ENCODE results near the gene CNR1.

DNA sequence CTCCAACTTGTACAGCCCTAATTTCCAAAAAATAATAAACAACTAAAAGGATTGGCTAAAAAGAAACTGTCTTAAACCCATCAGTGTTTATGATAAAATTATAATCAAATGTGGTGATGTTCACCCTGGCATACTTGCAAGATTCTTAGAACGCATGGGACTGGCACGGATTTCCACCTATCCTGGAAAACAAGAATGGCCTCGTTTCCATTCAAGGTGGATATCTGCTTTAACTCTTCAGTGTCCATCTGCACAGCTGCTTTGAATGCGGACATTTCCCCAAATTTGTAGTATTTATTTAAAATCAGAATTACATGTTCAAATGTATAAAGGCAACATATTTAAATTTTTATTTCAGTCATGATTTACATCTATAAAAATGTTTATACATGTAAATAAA is 4.2 kb downstream of the CNR1 start:
- TF ChIP-seq, protein P1, sequence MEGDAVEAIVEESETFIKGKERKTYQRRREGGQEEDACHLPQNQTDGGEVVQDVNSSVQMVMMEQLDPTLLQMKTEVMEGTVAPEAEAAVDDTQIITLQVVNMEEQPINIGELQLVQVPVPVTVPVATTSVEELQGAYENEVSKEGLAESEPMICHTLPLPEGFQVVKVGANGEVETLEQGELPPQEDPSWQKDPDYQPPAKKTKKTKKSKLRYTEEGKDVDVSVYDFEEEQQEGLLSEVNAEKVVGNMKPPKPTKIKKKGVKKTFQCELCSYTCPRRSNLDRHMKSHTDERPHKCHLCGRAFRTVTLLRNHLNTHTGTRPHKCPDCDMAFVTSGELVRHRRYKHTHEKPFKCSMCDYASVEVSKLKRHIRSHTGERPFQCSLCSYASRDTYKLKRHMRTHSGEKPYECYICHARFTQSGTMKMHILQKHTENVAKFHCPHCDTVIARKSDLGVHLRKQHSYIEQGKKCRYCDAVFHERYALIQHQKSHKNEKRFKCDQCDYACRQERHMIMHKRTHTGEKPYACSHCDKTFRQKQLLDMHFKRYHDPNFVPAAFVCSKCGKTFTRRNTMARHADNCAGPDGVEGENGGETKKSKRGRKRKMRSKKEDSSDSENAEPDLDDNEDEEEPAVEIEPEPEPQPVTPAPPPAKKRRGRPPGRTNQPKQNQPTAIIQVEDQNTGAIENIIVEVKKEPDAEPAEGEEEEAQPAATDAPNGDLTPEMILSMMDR (IDR thresholded peaks at IDR 0.05) = no peak
- no peak for TF ChIP-seq MEF2A (IDR thresholded peaks at IDR 0.05; ENCODE audit: borderline replicate concordance, low read depth)
- no peak for TF ChIP-seq POLR2AphosphoS5 (IDR thresholded peaks at IDR 0.05; ENCODE audit: low read depth, low read length)
- no peak for TF ChIP-seq JUND (IDR thresholded peaks at IDR 0.05)
- no peak for TF ChIP-seq MXI1 (IDR thresholded peaks at IDR 0.05; ENCODE audit: low read depth, low read length)

Measured in SK-N-SH (cell line).